Daoy (cell line): ENCODE measurements around the gene PEAK3. TPM values are rescaled to one million over a fixed set of nuclear protein-coding genes. Genes with fewer than 3 reads are reported as not detected.
A peak's percentile ranks its signal among the peaks of the same experiment; 100 is the strongest.

ENCODE experiments used
- DNase-seq: peaks from one replicate; pipeline ENCODE4 v3.0.0-alpha.2; 2015; ENCODE audit warnings: low read depth
- total RNA-seq: library from RNA; depleted of rRNA; stranded (reverse); fragments of >200 nt; shearing (Covaris generic); gene quantifications from 2 replicates; pipeline ENCODE4 v1.2.3, GENCODE V29; 2014

PEAK3 gene
- total RNA-seq, 1 experiment from 2014 or later, result not detected

GRCh38 chr19:2270423-2271233, 11.3 kb downstream of the PEAK3 start:
- peak; percentile 85 for DNase-seq

- no peak for DNase-seq
Observed at GRCh38 chr19:2270157-2270422, 11.9 kb downstream of the PEAK3 start.

- DNase-seq, result peak; percentile 97
Observed at GRCh38 chr19:2269244-2270156, 12.5 kb downstream of the PEAK3 start.

- DNase-seq, result no peak
Observed at GRCh38 chr19:2268861-2269243, 13.1 kb downstream of the PEAK3 start.

GRCh38 chr19:2268480-2268830, 13.5 kb downstream of the PEAK3 start:
- DNase-seq, result no peak

GRCh38 chr19:2266183-2266993, 15.6 kb downstream of the PEAK3 start:
- DNase-seq, result peak; percentile 90

- no peak for DNase-seq
Observed at GRCh38 chr19:2261438-2262172, 20.4 kb downstream of the PEAK3 start.

- DNase-seq, result no peak
Observed at GRCh38 chr19:2260341-2260805, 21.6 kb downstream of the PEAK3 start.

- DNase-seq, result no peak
Observed at GRCh38 chr19:2259336-2259735, 22.6 kb downstream of the PEAK3 start.

- peak; percentile 7 for DNase-seq
Observed at GRCh38 chr19:2255982-2256685, 25.8 kb downstream of the PEAK3 start, which contains the start of gene JSRP1. Gene JSRP1 (minus strand): TSS chr19:2256417. CDS start chr19:2255314, 1,103 bp downstream.

GRCh38 chr19:2255112-2255845, 26.7 kb downstream of the PEAK3 start:
- DNase-seq, result peak; percentile 6

- DNase-seq, result peak; percentile 31
Observed at GRCh38 chr19:2254064-2254872, 27.7 kb downstream of the PEAK3 start.

- peak; percentile 29 for DNase-seq
Observed at GRCh38 chr19:2253106-2254063, 28.6 kb downstream of the PEAK3 start.

GRCh38 chr19:2252797-2253105, 29.2 kb downstream of the PEAK3 start:
- peak; percentile 19 for DNase-seq

- DNase-seq, result peak; percentile 19
Observed at GRCh38 chr19:2252055-2252796, 29.7 kb downstream of the PEAK3 start.

GRCh38 chr19:2251106-2252054, 30.6 kb downstream of the PEAK3 start:
- peak; percentile 49 for DNase-seq
